Neural cell (in vitro differentiated cells): ENCODE data around the gene EPC1. TPM values are rescaled to one million over a fixed set of nuclear protein-coding genes. Genes with fewer than 3 reads are reported as not detected.

ENCODE experiments used
- H2AFZ ChIP-seq: fragments of 200-600, 300-800 bp; sonication (generic), shearing (Covaris generic); 2 replicates; pipeline ENCODE4 v1.6.0; 2014; ENCODE audit warnings: low read depth, mild to moderate bottlenecking, antibody characterized with exemption, low read length, moderate library complexity
- H3F3A ChIP-seq: fragments of 200-600 bp; shearing (Covaris generic); 2 replicates; pipeline ENCODE4 v1.6.1; 2016; ENCODE audit warnings: mild to moderate bottlenecking, moderate library complexity, mixed read lengths, antibody characterized with exemption, low read length; ENCODE audit not compliant: insufficient read depth, poor library complexity, severe bottlenecking
- H3K27ac ChIP-seq: fragments of 200-600, 300-800 bp; sonication (generic), shearing (Covaris generic); 2 replicates; pipeline ENCODE4 v1.5.1; 2014; ENCODE audit warnings: mild to moderate bottlenecking, low read length, moderate library complexity
- H3K27me3 ChIP-seq: fragments of 300-800, 200-600 bp; sonication (generic), shearing (Covaris generic); 2 replicates; pipeline ENCODE4 v1.6.0; 2014; ENCODE audit warnings: mild to moderate bottlenecking, low read depth, low read length, moderate library complexity; ENCODE audit not compliant: insufficient read depth
- H3K36me3 ChIP-seq: fragments of 300-800, 200-600 bp; sonication (generic), shearing (Covaris generic); 2 replicates; pipeline ENCODE4 v1.5.1; 2014; ENCODE audit warnings: mild to moderate bottlenecking, antibody characterized with exemption, low read length, moderate library complexity; ENCODE audit not compliant: insufficient read depth
- H3K4me2 ChIP-seq: fragments of 300-800, 200-600 bp; sonication (generic), shearing (Covaris generic); 2 replicates; pipeline ENCODE4 v1.6.0; 2014; ENCODE audit warnings: mild to moderate bottlenecking, low read length
- H3K4me3 ChIP-seq: fragments of 300-800, 200-600 bp; sonication (generic), shearing (Covaris generic); 2 replicates; pipeline ENCODE4 v1.5.1; 2014; ENCODE audit warnings: mild to moderate bottlenecking, low read length, moderate library complexity
- H3K79me2 ChIP-seq: fragments of 200-600 bp; shearing (Covaris generic); replicated peaks from 2 replicates; pipeline ENCODE4 v1.6.0; 2014; ENCODE audit warnings: mild to moderate bottlenecking, low read length, moderate library complexity; ENCODE audit not compliant: insufficient read depth
- H3K9ac ChIP-seq: fragments of 300-800, 200-600 bp; sonication (generic), shearing (Covaris generic); 2 replicates; pipeline ENCODE4 v1.6.1; 2016; ENCODE audit warnings: mild to moderate bottlenecking, low read length, mixed read lengths
- H3K9me2 ChIP-seq: fragments of 200-600 bp; shearing (Covaris generic); 2 replicates; pipeline ENCODE4 v1.6.1; 2016; ENCODE audit warnings: mild to moderate bottlenecking, low read length, mixed read lengths; ENCODE audit not compliant: insufficient read depth
- H3K9me3 ChIP-seq: fragments of 200-600, 300-800 bp; sonication (generic), shearing (Covaris generic); 2 replicates; pipeline ENCODE4 v1.6.1; 2016; ENCODE audit warnings: mild to moderate bottlenecking, mixed run types, low read length, moderate library complexity, mixed read lengths
- H4K20me1 ChIP-seq: fragments of 200-600 bp; shearing (Covaris generic); 2 replicates; pipeline ENCODE4 v1.6.1; 2016; ENCODE audit warnings: mild to moderate bottlenecking, mixed run types; ENCODE audit not compliant: insufficient read depth
- CTCF ChIP-seq: fragments of 450-650 bp; IDR thresholded peaks from 2 replicates; pipeline ENCODE4 v1.5.1; 2014; ENCODE audit warnings: antibody characterized with exemption, mild to moderate bottlenecking, moderate library complexity; ENCODE audit not compliant: poor library complexity, severe bottlenecking
- EP300 ChIP-seq: fragments of 450-650 bp; conservative IDR thresholded peaks from 2 replicates; pipeline ENCODE4 v1.6.1; 2014; ENCODE audit warnings: antibody characterized with exemption, mild to moderate bottlenecking, moderate library complexity; ENCODE audit not compliant: poor library complexity, severe bottlenecking
- EZH2 ChIP-seq: fragments of 200-600, 300-800 bp; shearing (Covaris generic), sonication (generic); IDR thresholded peaks from 2 replicates; pipeline ENCODE4 v1.6.1; 2014; ENCODE audit warnings: antibody characterized with exemption, low read length, borderline replicate concordance, mild to moderate bottlenecking; ENCODE audit not compliant: insufficient read depth, poor library complexity, severe bottlenecking
- MXI1 ChIP-seq: fragments of 450-650 bp; conservative IDR thresholded peaks from 2 replicates; pipeline ENCODE4 v1.6.1; 2014; ENCODE audit warnings: antibody characterized with exemption, mild to moderate bottlenecking; ENCODE audit not compliant: poor library complexity, severe bottlenecking
- POLR2AphosphoS5 ChIP-seq: IDR thresholded peaks from 2 replicates; pipeline ENCODE4 v1.6.1; 2012
- RAD21 ChIP-seq: fragments of 450-650 bp; conservative IDR thresholded peaks from 2 replicates; pipeline ENCODE4 v1.6.1; 2014; ENCODE audit warnings: antibody characterized with exemption, mild to moderate bottlenecking, moderate library complexity
- REST ChIP-seq: IDR thresholded peaks from 2 replicates; pipeline ENCODE4 v1.6.1; 2012; ENCODE audit warnings: borderline replicate concordance
- SMC3 ChIP-seq: fragments of 450-650 bp; conservative IDR thresholded peaks from 2 replicates; pipeline ENCODE4 v1.6.1; 2014; ENCODE audit warnings: antibody characterized with exemption, mild to moderate bottlenecking, moderate library complexity; ENCODE audit not compliant: poor library complexity
- TAF1 ChIP-seq: IDR thresholded peaks from 2 replicates; pipeline ENCODE4 v1.6.1; 2012; ENCODE audit warnings: low read depth
- polyA plus RNA-seq: library from polyadenylated mRNA; depleted of rRNA; stranded (reverse); fragments of >200 nt; gene quantifications from 2 replicates; pipeline ENCODE4 v1.2.3, GENCODE V29; 2014

The EPC1 gene
- polyA plus RNA-seq, 1 donor from 2014 or later: 137 TPM

- Histone ChIP-seq H3K9me3 (no peaks in the 10 kb centered on the region), H3K36me3 (no peaks in the 10 kb centered on the region), H3K9ac (no peak overlapping the region), H3K27me3 (no peaks in the 10 kb centered on the region), H3K9me2 (no peaks in the 10 kb centered on the region), H3F3A (no peaks in the 10 kb centered on the region), H4K20me1 (peaks cover 57% of the 10 kb centered on the region), H3K79me2 (peaks cover 99% of the 10 kb centered on the region), H3K4me3 (no peak overlapping the region), H2AFZ (no peak overlapping the region), H3K4me2 (no peak overlapping the region), H3K27ac (no peak overlapping the region)
- TF ChIP-seq EZH2 (no peak), SMC3 (no peak), RAD21 (no peak), MXI1 (no peak), TAF1 (no peak), POLR2AphosphoS5 (no peak), CTCF (no peak), EP300 (no peak), REST (no peak)
Observed at GRCh38 chr10:32338262-32338661, 8.7 kb downstream of the EPC1 start.

- Histone ChIP-seq H3K27ac (no peak overlapping the region), H2AFZ (no peak overlapping the region), H3K4me3 (no peak overlapping the region), H3F3A (no peaks in the 10 kb centered on the region), H3K9me3 (no peaks in the 10 kb centered on the region), H3K79me2 (peaks cover 97% of the 10 kb centered on the region), H3K36me3 (no peaks in the 10 kb centered on the region), H4K20me1 (peaks cover 62% of the 10 kb centered on the region), H3K9ac (no peak overlapping the region), H3K9me2 (no peaks in the 10 kb centered on the region), H3K4me2 (no peak overlapping the region), H3K27me3 (no peaks in the 10 kb centered on the region)
- TF ChIP-seq MXI1 (no peak), TAF1 (no peak), RAD21 (no peak), REST (no peak), POLR2AphosphoS5 (no peak), CTCF (no peak), EZH2 (no peak), EP300 (no peak), SMC3 (no peak)
Observed at GRCh38 chr10:32337350-32337749, 9.6 kb downstream of the EPC1 start.
